H9 (cell line): ENCODE results near the gene EXOSC2. TPM values are rescaled to one million over a fixed set of nuclear protein-coding genes. Genes with fewer than 3 reads are reported as not detected.

ENCODE experiments used
- DNase-seq: peaks from one replicate; pipeline ENCODE4 v3.0.0-alpha.2; 2017
- H2AFZ ChIP-seq: one replicate; pipeline ENCODE4 v1.6.1; 2013; ENCODE audit warnings: mild to moderate bottlenecking, low read length, control low read depth, moderate library complexity
- H2AK5ac ChIP-seq: 2 replicates; pipeline ENCODE4 v1.6.1; 2013; ENCODE audit warnings: low read length, control low read depth, mixed read lengths; ENCODE audit not compliant: insufficient read length
- H2BK120ac ChIP-seq: one replicate; pipeline ENCODE4 v1.6.1; 2013; ENCODE audit warnings: low read depth, mild to moderate bottlenecking, low read length, control low read depth, inconsistent platforms; ENCODE audit not compliant: poor library complexity, severe bottlenecking
- H2BK12ac ChIP-seq: 2 replicates; pipeline ENCODE4 v1.6.1; 2013; ENCODE audit warnings: low read length, control low read depth, mixed read lengths, low read depth; ENCODE audit not compliant: insufficient read length
- H2BK15ac ChIP-seq: 2 replicates; pipeline ENCODE4 v1.6.1; 2013; ENCODE audit warnings: low read depth, low read length, control low read depth
- H2BK20ac ChIP-seq: one replicate; pipeline ENCODE4 v1.6.1; 2013; ENCODE audit warnings: low read depth, mild to moderate bottlenecking, low read length, control low read depth, inconsistent platforms; ENCODE audit not compliant: poor library complexity, severe bottlenecking
- H2BK5ac ChIP-seq: 2 replicates; pipeline ENCODE4 v1.6.1; 2013; ENCODE audit warnings: low read length, control low read depth, mixed read lengths; ENCODE audit not compliant: insufficient read length
- H3K14ac ChIP-seq: 2 replicates; pipeline ENCODE4 v1.6.1; 2013; ENCODE audit warnings: low read length, control low read depth; ENCODE audit not compliant: insufficient read depth
- H3K18ac ChIP-seq: 2 replicates; pipeline ENCODE4 v1.6.1; 2013; ENCODE audit warnings: low read depth, mild to moderate bottlenecking, mixed read lengths, low read length, control low read depth; ENCODE audit not compliant: insufficient read length
- H3K23ac ChIP-seq: 2 replicates; pipeline ENCODE4 v1.6.1; 2013; ENCODE audit warnings: low read length, control low read depth, mixed read lengths, low read depth; ENCODE audit not compliant: insufficient read length
- H3K23me2 ChIP-seq: 2 replicates; pipeline ENCODE4 v1.6.1; 2013; ENCODE audit warnings: low read depth, mild to moderate bottlenecking, mixed read lengths, low read length, control low read depth; ENCODE audit not compliant: insufficient read length, poor library complexity, severe bottlenecking
- H3K27ac ChIP-seq: 2 replicates; pipeline ENCODE4 v1.5.1; 2013; ENCODE audit warnings: low read length, control low read depth, mixed read lengths, low read depth; ENCODE audit not compliant: insufficient read length
- H3K27me3 ChIP-seq: 2 replicates; pipeline ENCODE4 v1.6.1; 2013; ENCODE audit warnings: low read length, control low read depth, inconsistent platforms; ENCODE audit not compliant: insufficient read depth
- H3K4ac ChIP-seq: 2 replicates; pipeline ENCODE4 v1.6.1; 2013; ENCODE audit warnings: low read depth, mild to moderate bottlenecking, control low read depth, inconsistent platforms, low read length, moderate library complexity
- H3K4me1 ChIP-seq: 2 replicates; pipeline ENCODE4 v1.6.1; 2013; ENCODE audit warnings: low read length, control low read depth, inconsistent platforms; ENCODE audit not compliant: insufficient read depth
- H3K4me2 ChIP-seq: 2 replicates; pipeline ENCODE4 v1.6.1; 2013; ENCODE audit warnings: low read length, control low read depth, mixed read lengths; ENCODE audit not compliant: insufficient read length, insufficient read depth
- H3K56ac ChIP-seq: 2 replicates; pipeline ENCODE4 v1.6.1; 2013; ENCODE audit warnings: low read depth, mild to moderate bottlenecking, mixed read lengths, low read length, control low read depth; ENCODE audit not compliant: insufficient read length
- H3K79me1 ChIP-seq: 2 replicates; pipeline ENCODE4 v1.6.1; 2013; ENCODE audit warnings: low read depth, mild to moderate bottlenecking, moderate library complexity, low read length, control low read depth, inconsistent platforms; ENCODE audit not compliant: insufficient read depth, poor library complexity, severe bottlenecking
- H3K79me2 ChIP-seq: 2 replicates; pipeline ENCODE4 v1.6.1; 2013; ENCODE audit warnings: low read length, control low read depth, inconsistent platforms; ENCODE audit not compliant: insufficient read depth
- H3K9ac ChIP-seq: 2 replicates; pipeline ENCODE4 v1.6.1; 2013; ENCODE audit warnings: low read length, control low read depth, mixed read lengths; ENCODE audit not compliant: insufficient read length; ENCODE audit errors: extremely low read depth
- H3K9me3 ChIP-seq: one replicate; pipeline ENCODE4 v1.6.1; 2013; ENCODE audit warnings: low read depth, low read length, inconsistent platforms; ENCODE audit not compliant: control insufficient read depth
- H3T11ph ChIP-seq: one replicate; pipeline ENCODE4 v1.6.1; 2013; ENCODE audit warnings: mild to moderate bottlenecking, low read length, control low read depth, inconsistent platforms
- H4K20me1 ChIP-seq: one replicate; pipeline ENCODE4 v1.6.1; 2013; ENCODE audit not compliant: control insufficient read depth, insufficient read length, insufficient read depth
- H4K5ac ChIP-seq: 2 replicates; pipeline ENCODE4 v1.6.1; 2013; ENCODE audit warnings: low read depth, mild to moderate bottlenecking, mixed read lengths, low read length, control low read depth; ENCODE audit not compliant: insufficient read length
- H4K8ac ChIP-seq: replicated peaks from 2 replicates; pipeline ENCODE4 v1.6.1; 2013; ENCODE audit warnings: low read length, control low read depth, mixed read lengths, low read depth; ENCODE audit not compliant: insufficient read length
- H4K91ac ChIP-seq: 2 replicates; pipeline ENCODE4 v1.6.1; 2013; ENCODE audit warnings: low read depth, mild to moderate bottlenecking, moderate library complexity, mixed read lengths, low read length, control low read depth; ENCODE audit not compliant: insufficient read length
- H3K27ac Mint-ChIP-seq, 3 experiments: 2 replicates in 2 of 3; 3 replicates in 1 of 3; pipeline ENCODE4 v1.8.0; 2020 to 2021; ENCODE audit warnings: mixed read lengths in 3 of 3, mild to moderate bottlenecking in 1 of 3, moderate library complexity in 1 of 3
- H3K27me3 Mint-ChIP-seq: 2 replicates; pipeline ENCODE4 v1.8.0; 2021; ENCODE audit warnings: low read depth, mild to moderate bottlenecking, moderate library complexity, mixed read lengths
- H3K36me3 Mint-ChIP-seq, 3 experiments: 2 replicates in 2 of 3; 3 replicates in 1 of 3; pipeline ENCODE4 v1.8.0; 2020 to 2021; ENCODE audit warnings: low read depth in 3 of 3, mixed read lengths in 3 of 3; ENCODE audit not compliant: insufficient read depth in 1 of 3
- H3K4me1 Mint-ChIP-seq, 2 experiments: 2 replicates each; pipeline ENCODE4 v1.8.0; 2020; ENCODE audit warnings: mixed read lengths in 2 of 2
- H3K4me3 Mint-ChIP-seq, 2 experiments: 2 replicates in 1 of 2; 3 replicates in 1 of 2; pipeline ENCODE4 v1.8.0; 2020 to 2021; ENCODE audit warnings: mild to moderate bottlenecking in 2 of 2, mixed read lengths in 2 of 2, moderate library complexity in 1 of 2
- H3K9me3 Mint-ChIP-seq, 2 experiments: 2 replicates in 1 of 2; 3 replicates in 1 of 2; pipeline ENCODE4 v1.8.0; 2020; ENCODE audit warnings: mild to moderate bottlenecking in 2 of 2, mixed read lengths in 2 of 2, moderate library complexity in 1 of 2
- WGBS: extraction: QIAGEN DNeasy Blood & Tissue Kit; methylation state at CpG from one replicate; pipeline ENCODE4 v1.1.7; 2013; ENCODE audit warnings: missing lambda C conversion rate, low lambda C conversion rate, mixed read lengths; ENCODE audit not compliant: insufficient read length; ENCODE audit errors: extremely low coverage; 5-methylcytosine and 5-hydroxymethylcytosine counted together
- total RNA-seq: library from RNA; stranded (reverse); gene quantifications from 2 replicates; pipeline ENCODE4 v1.2.1, GENCODE V29; 2021
- TF ChIP-seq, protein P1 (sequence below): fragments of 200-600 bp; sonication (generic); conservative IDR thresholded peaks from 3 replicates; pipeline ENCODE4 v1.8.0; 2021; ENCODE audit warnings: antibody characterized with exemption, mild to moderate bottlenecking

EXOSC2 gene
- total RNA-seq, 1 experiment from 2014 or later, result 94.5 TPM

DNA sequence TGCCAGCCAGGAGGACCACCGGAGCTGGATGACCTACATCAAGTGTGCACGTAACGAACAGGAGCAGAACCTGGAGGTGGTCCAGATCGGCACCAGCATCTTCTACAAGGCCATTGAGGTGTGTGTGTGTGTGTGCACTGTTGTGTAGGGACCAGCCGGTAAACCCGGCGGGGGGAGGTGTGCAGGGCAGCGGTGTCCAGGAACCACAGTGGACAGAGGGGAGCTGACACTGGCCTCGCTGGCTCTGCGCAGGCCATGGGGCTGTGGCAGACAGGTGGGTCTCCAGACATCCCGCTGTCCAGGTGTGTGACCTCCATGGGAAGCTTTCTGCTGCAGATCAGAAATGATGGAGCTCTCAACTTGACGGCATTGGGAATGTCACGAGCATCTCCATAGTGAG lies 25.4 kb upstream of the EXOSC2 start:
- no peak overlapping the region for H2AK5ac ChIP-seq
- H3K4me3 Mint-ChIP-seq, result no peak overlapping the region
- H3T11ph ChIP-seq, result no peak overlapping the region
- H3K27me3 Mint-ChIP-seq, result peaks cover 93% of the 10 kb centered on the region
- TF ChIP-seq, protein P1, sequence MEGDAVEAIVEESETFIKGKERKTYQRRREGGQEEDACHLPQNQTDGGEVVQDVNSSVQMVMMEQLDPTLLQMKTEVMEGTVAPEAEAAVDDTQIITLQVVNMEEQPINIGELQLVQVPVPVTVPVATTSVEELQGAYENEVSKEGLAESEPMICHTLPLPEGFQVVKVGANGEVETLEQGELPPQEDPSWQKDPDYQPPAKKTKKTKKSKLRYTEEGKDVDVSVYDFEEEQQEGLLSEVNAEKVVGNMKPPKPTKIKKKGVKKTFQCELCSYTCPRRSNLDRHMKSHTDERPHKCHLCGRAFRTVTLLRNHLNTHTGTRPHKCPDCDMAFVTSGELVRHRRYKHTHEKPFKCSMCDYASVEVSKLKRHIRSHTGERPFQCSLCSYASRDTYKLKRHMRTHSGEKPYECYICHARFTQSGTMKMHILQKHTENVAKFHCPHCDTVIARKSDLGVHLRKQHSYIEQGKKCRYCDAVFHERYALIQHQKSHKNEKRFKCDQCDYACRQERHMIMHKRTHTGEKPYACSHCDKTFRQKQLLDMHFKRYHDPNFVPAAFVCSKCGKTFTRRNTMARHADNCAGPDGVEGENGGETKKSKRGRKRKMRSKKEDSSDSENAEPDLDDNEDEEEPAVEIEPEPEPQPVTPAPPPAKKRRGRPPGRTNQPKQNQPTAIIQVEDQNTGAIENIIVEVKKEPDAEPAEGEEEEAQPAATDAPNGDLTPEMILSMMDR, result no peak
- H4K5ac ChIP-seq, result no peak overlapping the region
- H2BK15ac ChIP-seq, result no peak overlapping the region
- H3K9ac ChIP-seq, result no peak overlapping the region
- H2BK120ac ChIP-seq, result no peak overlapping the region
- no peaks in the 10 kb centered on the region for H3K79me2 ChIP-seq
- no peak overlapping the region for H4K8ac ChIP-seq
- peaks cover 10 to 18% of the 10 kb centered on the region in 2 experiments for H3K4me1 Mint-ChIP-seq
- no peak for DNase-seq
- no peak overlapping the region for H3K4ac ChIP-seq
- H3K14ac ChIP-seq, result no peak overlapping the region
- WGBS, result no CpG with 5 or more reads among the region's 13 CpGs
- H3K23me2 ChIP-seq, result peaks cover 8% of the 10 kb centered on the region
- no peaks in the 10 kb centered on the region; the same call in 1 of the 2 replicates for H3K4me1 ChIP-seq
- H2BK20ac ChIP-seq, result no peak overlapping the region
- no peaks in the 10 kb centered on the region; a peak in 3 of 5 replicates for H3K9me3 Mint-ChIP-seq
- H2AFZ ChIP-seq, result no peak overlapping the region
- H3K36me3 Mint-ChIP-seq, result peaks cover 0 to 1% (median 0%) of the 10 kb centered on the region in 3 experiments; a peak in 1 of 7 replicates
- no peak overlapping the region for H3K27ac ChIP-seq
- H3K56ac ChIP-seq, result no peak overlapping the region
- no peaks in the 10 kb centered on the region for H4K20me1 ChIP-seq
- H3K27ac Mint-ChIP-seq, result no peak overlapping the region
- H3K4me2 ChIP-seq, result no peak overlapping the region
- no peak overlapping the region for H3K23ac ChIP-seq
- no peaks in the 10 kb centered on the region for H3K9me3 ChIP-seq
- no peak overlapping the region for H2BK5ac ChIP-seq
- H3K79me1 ChIP-seq, result no peaks in the 10 kb centered on the region
- H3K18ac ChIP-seq, result no peak overlapping the region
- H2BK12ac ChIP-seq, result no peak overlapping the region
- H3K27me3 ChIP-seq, result peaks cover 51% of the 10 kb centered on the region
- H4K91ac ChIP-seq, result no peak overlapping the region
